Gastrocnemius medialis (tissue), 4 donors: ENCODE results near the gene SGTA.

ENCODE experiments used
- POLR2A ChIP-seq, 2 donors: fragments of 450-650 bp; IDR thresholded peaks; one replicate each; pipeline ENCODE4 v1.6.1; 2017; ENCODE audit warnings: antibody characterized with exemption in 2 of 2, mild to moderate bottlenecking in 2 of 2, moderate library complexity in 2 of 2
- TF ChIP-seq, protein P1 (sequence below), 5 experiments: fragments of 450-650 bp in 3 of 5; fragments of 200-600 bp in 2 of 5; sonication (generic) in 2 of 5; IDR thresholded peaks in 4 of 5; conservative IDR thresholded peaks in 1 of 5; 1 replicate in 4 of 5; 2 replicates in 1 of 5; pipeline ENCODE4 v1.5.1; 2016 to 2019; ENCODE audit warnings: antibody characterized with exemption in 5 of 5, mild to moderate bottlenecking in 3 of 5, moderate library complexity in 3 of 5

DNA sequence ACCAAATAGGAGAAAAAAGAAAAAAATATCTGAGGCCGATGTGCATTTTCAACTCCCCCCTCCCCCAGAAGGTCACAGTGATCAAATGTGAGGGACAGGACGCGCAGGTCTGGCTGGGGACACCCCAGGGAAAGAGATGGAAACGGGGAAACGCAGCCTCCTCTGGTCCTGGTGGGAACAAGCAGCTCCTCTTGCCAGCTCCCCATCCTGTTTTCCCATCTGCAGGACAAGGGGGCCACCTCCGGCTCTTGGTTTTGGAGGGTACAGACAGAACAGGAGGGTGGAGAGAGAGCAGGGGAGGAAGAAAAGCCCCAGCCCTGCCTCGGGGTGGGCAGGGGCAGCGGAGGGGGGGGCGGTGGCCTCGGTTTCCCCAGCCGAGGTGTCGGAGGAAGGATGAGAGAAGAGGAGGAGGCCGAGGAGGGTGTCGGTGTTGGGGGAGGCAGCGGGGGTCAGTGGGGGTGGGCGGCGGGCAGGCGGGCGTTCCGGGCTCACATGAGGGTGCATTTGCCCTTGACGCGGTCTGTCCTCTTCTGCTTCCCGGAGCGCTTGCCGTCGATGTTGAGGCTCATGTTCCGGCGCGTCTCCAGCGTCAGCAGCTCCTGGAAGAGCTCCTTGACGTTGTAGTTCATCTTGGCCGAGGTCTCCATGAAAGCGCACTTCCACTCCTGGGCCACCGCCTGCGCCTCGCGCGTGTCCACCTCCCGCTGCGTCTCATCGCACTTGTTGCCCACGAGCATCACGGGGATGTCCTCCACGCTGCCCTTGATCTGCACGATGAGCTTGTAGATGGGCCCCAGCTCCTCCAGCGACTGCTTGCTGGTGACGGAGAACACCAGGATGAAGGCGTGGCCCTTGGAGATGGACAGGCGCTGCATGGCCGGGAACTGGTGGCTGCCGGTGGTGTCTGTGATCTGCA is 66.1 kb downstream of the SGTA start:
- TF ChIP-seq, protein P1, sequence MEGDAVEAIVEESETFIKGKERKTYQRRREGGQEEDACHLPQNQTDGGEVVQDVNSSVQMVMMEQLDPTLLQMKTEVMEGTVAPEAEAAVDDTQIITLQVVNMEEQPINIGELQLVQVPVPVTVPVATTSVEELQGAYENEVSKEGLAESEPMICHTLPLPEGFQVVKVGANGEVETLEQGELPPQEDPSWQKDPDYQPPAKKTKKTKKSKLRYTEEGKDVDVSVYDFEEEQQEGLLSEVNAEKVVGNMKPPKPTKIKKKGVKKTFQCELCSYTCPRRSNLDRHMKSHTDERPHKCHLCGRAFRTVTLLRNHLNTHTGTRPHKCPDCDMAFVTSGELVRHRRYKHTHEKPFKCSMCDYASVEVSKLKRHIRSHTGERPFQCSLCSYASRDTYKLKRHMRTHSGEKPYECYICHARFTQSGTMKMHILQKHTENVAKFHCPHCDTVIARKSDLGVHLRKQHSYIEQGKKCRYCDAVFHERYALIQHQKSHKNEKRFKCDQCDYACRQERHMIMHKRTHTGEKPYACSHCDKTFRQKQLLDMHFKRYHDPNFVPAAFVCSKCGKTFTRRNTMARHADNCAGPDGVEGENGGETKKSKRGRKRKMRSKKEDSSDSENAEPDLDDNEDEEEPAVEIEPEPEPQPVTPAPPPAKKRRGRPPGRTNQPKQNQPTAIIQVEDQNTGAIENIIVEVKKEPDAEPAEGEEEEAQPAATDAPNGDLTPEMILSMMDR (IDR thresholded peaks at IDR 0.05 in 4 of 5, conservative IDR thresholded peaks at IDR 0.05 in 1 of 5): no peak
- TF ChIP-seq POLR2A (IDR thresholded peaks at IDR 0.05): no peak
